GM13977 (cell line): ENCODE data around the gene ERBB4.

Source experiments
- DNase-seq: peaks from one replicate; pipeline ENCODE4 v3.0.0; 2012; ENCODE audit warnings: low spot score
- CTCF ChIP-seq: IDR thresholded peaks from 2 replicates; pipeline ENCODE4 v1.5.1; 2012; ENCODE audit warnings: mild to moderate bottlenecking, control low read depth; ENCODE audit not compliant: insufficient read depth; ENCODE audit errors: extremely low read depth, missing control alignments
- in situ Hi-C: fragments of 300-500 bp; cut with MboI; formaldehyde crosslinking; loops from one replicate; pipeline ENCODE4 v1.12.0; 2022; ENCODE audit warnings: low sequenced_read_pairs, low pct_unique_long_range_greater_than_20kb, mixed read lengths, inconsistent platforms; ENCODE audit not compliant: unreplicated experiment

ERBB4 gene

GRCh38 chr2:211957799-211958198 is 580.8 kb downstream of the ERBB4 start:
- no peak for TF ChIP-seq CTCF
- peak; percentile 18 for DNase-seq
- in situ Hi-C loops = no loop called here

GRCh38 chr2:211955648-211956047 is 583.0 kb downstream of the ERBB4 start:
- in situ Hi-C loops = no loop called here
- DNase-seq = no peak
- TF ChIP-seq CTCF = no peak

DNA sequence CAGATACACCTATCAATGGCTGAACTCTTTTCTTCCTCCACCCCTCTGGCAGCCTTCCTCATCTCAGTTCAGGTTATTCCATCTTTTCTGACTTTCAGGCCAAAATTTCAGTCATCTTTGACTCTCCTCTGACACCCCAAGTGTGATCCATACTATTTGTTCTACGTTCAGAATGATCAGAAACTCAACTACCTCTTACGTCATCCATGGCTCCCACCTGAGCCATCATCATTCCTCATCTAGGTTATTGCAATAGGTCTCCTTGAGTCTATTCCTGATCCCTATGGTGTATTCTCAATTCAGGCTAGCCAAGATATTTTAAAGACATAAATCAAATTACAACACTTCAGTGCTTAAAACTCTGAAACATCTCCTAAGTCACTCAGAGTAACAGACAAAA is 589.7 kb downstream of the ERBB4 start:
- TF ChIP-seq CTCF = no peak
- DNase-seq = no peak
- in situ Hi-C loops = no loop called here

DNA sequence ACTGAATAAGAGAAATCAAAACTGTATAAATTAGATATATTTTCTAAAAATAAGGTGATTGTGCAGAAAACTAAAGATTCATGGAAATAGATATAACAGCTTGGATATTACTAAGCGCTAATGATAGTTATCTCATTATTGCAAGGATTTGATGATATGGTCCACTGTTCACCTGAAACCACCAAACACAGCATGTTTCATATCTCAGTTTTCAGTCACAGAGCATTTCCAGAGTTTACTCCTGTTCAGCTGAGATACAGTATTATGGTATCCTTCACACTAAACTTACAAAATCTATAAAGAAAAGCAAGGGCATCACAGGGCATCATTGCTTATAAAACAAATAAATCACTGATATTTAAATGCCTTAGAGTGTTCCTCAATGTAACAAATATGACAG is 591.6 kb downstream of the ERBB4 start:
- in situ Hi-C loops = no loop called here
- TF ChIP-seq CTCF = no peak
- no peak for DNase-seq

DNA sequence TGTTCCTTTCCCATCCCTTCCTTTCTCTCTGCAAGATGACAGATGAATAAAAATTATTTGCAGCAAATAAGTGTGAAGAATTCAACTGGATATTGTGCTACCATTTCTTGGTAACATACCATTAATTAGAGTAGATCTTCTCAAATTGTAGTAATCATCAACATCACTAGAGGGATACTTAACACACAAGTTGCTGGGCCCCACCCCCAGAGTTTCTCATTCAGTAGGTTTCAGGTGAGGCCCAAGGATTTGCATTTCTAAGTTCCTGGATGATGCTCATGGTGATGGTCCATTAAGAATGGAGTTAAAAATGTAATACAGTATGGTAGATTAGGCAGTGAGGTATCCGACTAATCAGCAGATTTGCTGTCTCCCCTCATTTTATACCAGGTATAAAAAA is 594.0 kb downstream of the ERBB4 start:
- DNase-seq = no peak
- in situ Hi-C loops = no loop called here
- TF ChIP-seq CTCF = peak; percentile 25

- TF ChIP-seq CTCF = no peak
- no peak for DNase-seq
- in situ Hi-C loops = no loop called here
Measured at GRCh38 chr2:211942153-211942552, 596.4 kb downstream of the ERBB4 start.

DNA sequence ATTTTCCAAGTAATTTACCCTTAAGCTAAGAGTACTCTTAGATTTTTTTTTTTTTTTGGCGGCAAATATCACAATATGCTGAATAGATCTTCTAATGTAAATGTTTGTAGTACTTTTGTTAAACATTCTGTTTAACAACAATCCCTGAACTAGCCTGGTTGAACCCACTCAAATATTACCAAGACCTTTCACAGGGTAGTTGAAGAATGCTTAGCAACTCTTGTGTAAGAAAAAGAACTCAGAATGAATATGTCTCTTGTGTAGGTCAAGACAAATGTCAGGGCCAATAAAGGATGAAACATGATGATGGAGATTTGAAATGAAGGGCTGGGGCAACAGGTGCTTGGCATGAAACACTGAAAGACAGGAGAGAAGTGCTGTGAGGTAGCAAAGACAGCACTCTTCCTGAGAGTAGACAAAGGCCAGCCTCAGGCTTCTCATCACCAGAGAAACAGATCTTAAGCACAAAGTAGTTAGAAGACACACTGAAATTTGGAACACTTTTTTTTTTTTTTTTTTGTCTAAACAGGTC is 597.3 kb downstream of the ERBB4 start:
- in situ Hi-C loops = no loop called here
- no peak for DNase-seq
- no peak for TF ChIP-seq CTCF
